GM18511 (cell line): ENCODE results near the gene SLBP.

Experiments used
- ATAC-seq: cut with Tn5 transposase; IDR thresholded peaks from one replicate; pipeline ENCODE4 v1.9.1; 2021; ENCODE audit warnings: mild to moderate bottlenecking, moderate library complexity; ENCODE audit not compliant: unreplicated experiment

The SLBP gene

GRCh38 chr4:1656132-1656531 lies 56.0 kb downstream of the SLBP start:
- no peak for ATAC-seq

DNA sequence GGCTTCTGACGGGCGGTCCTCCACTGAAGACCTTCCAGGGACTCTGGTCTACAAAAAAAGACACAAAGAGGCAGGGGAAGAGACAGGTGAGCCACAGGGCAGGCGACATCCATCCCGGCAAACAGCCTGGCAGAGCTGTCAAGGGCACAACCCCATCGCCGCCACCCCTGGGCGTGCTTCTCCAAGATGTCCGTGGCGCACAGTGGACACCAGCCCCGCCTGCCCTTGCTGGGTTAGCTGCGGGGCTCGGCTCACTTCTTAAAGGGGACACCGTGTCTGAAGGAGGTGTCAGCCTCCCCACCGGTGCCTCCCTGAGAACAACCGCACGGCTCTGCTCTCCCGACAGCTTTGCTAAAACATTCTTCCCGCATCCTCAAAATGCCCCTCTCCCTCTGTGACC lies 56.4 kb downstream of the SLBP start:
- no peak for ATAC-seq

DNA sequence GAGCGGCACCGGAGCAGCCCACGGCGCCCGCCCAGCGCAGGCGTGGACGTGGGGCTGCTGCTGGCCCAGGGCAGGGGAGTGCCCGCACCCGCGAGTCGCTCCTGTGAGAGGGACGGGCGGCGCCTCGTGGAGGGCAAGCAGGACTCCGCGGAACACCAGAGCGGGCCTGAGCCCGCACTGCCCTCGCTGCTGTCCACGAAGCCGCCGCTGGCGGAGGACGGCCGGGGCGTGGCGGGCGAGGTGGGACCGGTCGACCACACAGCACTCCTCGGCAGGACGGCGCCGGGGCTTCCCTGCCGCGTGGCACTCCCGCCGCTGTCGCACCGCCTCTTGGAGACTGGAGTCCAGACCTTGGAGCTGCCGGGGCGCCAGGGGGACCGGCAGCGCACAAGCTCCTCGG lies 57.0 kb downstream of the SLBP start:
- no peak for ATAC-seq

- ATAC-seq: no peak
Observed at GRCh38 chr4:1654216-1654955, 57.7 kb downstream of the SLBP start.

GRCh38 chr4:1653776-1654175 lies 58.3 kb downstream of the SLBP start:
- ATAC-seq: no peak

- no peak for ATAC-seq
Observed at GRCh38 chr4:1652088-1652487, 60.0 kb downstream of the SLBP start.

DNA sequence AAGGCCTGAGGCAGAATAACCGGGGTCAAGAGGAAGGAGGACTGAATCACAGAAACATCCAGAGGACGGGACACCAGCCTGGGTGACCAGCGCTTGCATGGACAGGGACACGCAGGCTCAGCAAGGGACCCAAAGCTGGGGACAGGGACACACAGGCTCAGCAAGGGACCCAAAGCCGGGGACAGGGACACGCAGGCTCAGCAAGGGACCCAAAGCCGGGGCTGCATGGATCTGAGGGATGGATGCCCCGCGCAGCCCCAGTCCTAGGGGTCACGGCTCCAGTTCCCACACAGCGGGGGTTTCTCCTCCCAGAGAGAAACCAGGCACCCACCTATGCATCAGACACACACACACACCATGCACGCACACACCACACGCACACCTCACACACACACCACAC lies 60.5 kb downstream of the SLBP start:
- no peak for ATAC-seq

DNA sequence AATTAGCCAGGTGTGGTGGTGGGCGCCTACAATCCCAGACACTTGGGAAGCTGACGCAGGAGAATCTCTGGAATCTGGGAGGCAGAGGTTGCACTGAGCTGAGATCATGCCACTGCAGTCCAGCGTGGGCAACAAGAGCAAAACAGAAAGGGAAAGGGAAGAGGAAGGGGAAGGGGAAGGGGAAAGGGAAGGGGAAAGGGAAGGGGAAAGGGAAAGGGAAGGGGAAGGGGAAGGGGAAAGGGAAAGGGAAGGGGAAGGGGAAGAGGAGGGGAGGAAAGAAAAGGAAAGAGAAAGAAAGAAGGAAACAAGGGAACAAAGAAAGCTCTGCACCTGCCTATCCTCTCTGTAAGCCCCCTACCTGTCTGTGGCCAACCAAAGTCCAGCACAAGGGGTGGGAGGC lies 63.2 kb downstream of the SLBP start:
- ATAC-seq: no peak

- no peak for ATAC-seq
Observed at GRCh38 chr4:1647432-1647831, 64.7 kb downstream of the SLBP start.

DNA sequence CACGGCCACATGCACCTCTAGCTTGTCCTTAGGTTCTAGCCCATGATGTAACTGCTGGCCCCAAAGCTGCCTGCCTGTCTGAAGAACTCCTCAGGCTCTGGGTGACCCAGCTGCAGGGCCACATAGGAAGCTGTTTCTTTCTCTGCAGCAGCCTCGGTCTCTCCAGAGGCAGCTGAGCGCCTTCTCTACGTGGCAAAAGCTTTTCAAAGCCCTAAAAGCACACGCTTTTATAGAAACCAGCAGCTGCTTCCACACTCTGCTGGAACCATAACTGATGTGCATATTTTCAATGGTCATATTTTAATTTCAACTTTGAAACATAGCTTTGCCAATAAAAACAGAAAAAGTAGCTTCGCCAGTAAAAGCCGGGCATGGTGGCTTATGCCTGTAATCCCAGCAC lies 65.4 kb downstream of the SLBP start:
- no peak for ATAC-seq

DNA sequence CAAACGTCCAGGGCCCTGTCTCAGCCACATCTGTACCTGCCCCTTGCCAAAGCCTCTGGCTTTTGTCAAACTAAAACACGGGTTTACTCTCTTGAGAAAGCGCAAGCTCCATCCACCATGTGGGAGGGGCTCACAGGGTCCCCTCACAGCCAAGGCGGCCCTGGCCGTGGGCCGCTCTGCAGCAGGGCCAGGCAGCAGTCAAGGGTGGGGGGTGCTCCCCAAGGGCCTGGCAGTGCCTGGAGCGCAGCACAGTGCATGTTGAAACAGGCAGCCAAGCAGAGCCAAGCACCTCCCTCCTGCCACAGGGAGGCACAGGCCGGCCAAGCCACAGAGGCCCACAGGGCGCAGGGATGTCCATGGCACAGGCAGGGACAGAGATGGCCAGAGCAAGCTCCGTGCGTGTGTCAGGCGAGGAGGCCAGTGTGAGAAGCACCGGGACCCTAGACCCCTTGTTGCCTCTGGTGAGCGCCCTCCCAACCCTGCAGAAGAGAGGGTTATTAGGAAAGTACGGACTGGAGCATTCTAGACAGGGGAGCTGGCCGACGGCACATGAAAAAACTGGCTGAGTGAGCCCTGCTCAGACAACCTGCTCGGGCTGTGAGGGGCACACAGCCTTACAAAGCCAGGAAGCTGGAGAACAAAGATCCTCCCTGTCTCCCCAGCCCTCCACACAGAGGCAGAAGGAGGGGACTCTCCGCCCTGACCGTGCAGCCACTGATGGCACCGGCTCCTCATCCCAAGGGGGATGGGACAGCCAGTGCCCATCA lies 67.0 kb downstream of the SLBP start:
- no peak for ATAC-seq

DNA sequence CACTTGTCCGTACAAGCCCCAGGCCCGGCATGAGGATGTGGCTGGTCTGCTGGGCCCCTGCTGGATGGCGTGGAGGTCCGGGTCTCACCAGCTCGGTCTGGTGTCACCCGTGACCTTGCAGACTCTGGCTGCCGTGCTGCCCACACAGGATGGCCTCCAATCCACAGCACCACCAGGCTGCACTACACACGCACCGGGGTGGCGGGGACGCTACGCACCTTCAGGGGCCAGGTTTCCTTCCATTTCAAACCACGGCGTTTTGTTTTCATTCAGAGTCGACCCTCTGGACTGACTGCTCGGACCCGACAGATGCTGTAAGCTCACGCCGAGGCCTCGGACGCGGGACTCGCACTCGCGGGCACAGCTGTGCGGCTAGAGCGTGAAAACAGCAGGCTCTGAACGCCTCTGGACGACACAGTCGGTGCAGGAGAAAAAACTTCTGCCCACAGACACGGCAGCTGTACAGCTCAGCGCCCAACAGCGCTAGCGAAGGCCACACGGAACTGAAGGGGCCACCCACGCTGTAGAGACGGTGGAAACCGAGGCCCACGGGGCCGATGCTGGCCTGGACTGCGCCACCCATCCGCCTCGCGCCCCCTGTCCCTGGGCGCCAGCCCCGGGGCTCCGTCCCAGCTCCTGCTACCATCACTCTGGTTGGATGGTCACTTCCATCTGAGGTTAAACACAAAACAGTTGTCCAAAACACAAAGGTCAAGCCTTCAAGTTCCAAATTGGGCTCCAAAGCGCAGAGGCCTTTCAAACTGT lies 68.0 kb downstream of the SLBP start:
- no peak for ATAC-seq
